Mucosa of descending colon (tissue), 3 donors: Measurements from ENCODE around the gene ABHD17C. TPM values are rescaled to one million over a fixed set of nuclear protein-coding genes. Genes with fewer than 3 reads are reported as not detected.

ENCODE experiments used
- ATAC-seq: fragments of 200-7000 bp; cut with Tn5 transposase; one replicate; pipeline ENCODE4 v1.9.1; 2020; ENCODE audit warnings: mild to moderate bottlenecking, moderate library complexity
- DNase-seq, 3 donors: peaks; one replicate each; pipeline ENCODE4 v3.0.0-alpha.2; 2020
- H3K36me3 ChIP-seq: fragments of 200-600 bp; one replicate; pipeline ENCODE4 v1.8.0; 2021; ENCODE audit warnings: low read depth, mild to moderate bottlenecking
- H3K4me1 ChIP-seq: fragments of 200-600 bp; one replicate; pipeline ENCODE4 v1.8.0; 2021; ENCODE audit warnings: low read depth, mild to moderate bottlenecking
- H3K4me3 ChIP-seq: fragments of 200-600 bp; one replicate; pipeline ENCODE4 v1.8.0; 2021; ENCODE audit warnings: mild to moderate bottlenecking
- H3K9me3 ChIP-seq: fragments of 200-600 bp; one replicate; pipeline ENCODE4 v1.8.0; 2021; ENCODE audit warnings: mild to moderate bottlenecking
- CTCF ChIP-seq: fragments of 200-600 bp; IDR thresholded peaks from one replicate; pipeline ENCODE4 v1.8.0; 2022; ENCODE audit warnings: antibody characterized with exemption, mild to moderate bottlenecking
- intact Hi-C, 2 donors: fragments of 100-400 bp; cut with DNase I in 1 of 2; cut with micrococcal nuclease in 1 of 2; formaldehyde crosslinking; loops; one replicate each; pipeline versions ENCODE4 v1.11.0 to v1.11.1; 2022; cut with DNase I, micrococcal nuclease
- total RNA-seq, 3 donors: library from RNA; stranded (reverse); fragmentation: NEBNext Ultra II Directional in 2 of 3; extraction: Animal tissue kit (Norgen Biotek cat#: 25700) in 2 of 3; gene quantifications; one replicate each; pipeline versions ENCODE4 v1.2.1 to v1.2.4, GENCODE V29; 2021 to 2023
- donor health status: DM: no; HTN: no; CAD: no; lungs with moderate emphysema.
- donor health status: DM: no; HTN: no; CAD: no.
- donor health status: DM: no; HTN: yes; CAD: no.

ABHD17C gene
- total RNA-seq, 3 donors from 2014 or later: 84.4 to 192 (median 157) TPM

GRCh38 chr15:80789796-80790195 is 94.7 kb downstream of the ABHD17C start:
- no peaks in the 10 kb centered on the region for H3K36me3 ChIP-seq
- no peak for TF ChIP-seq CTCF
- no peak for DNase-seq
- intact Hi-C loops: loop anchor here in 1 of 2 donors (10.0 kb wide), 1 partner anchor 185 kb away; no protein-coding TSS in a partner anchor
- no peaks in the 10 kb centered on the region for H3K4me1 ChIP-seq
- H3K4me3 ChIP-seq: no peak overlapping the region
- ATAC-seq: no peak
- no peaks in the 10 kb centered on the region for H3K9me3 ChIP-seq

- Histone ChIP-seq H3K4me3 (no peak overlapping the region), H3K9me3 (no peaks in the 10 kb centered on the region), H3K4me1 (no peaks in the 10 kb centered on the region), H3K36me3 (no peaks in the 10 kb centered on the region)
- ATAC-seq (no peak), DNase-seq (no peak)
- no peak for TF ChIP-seq CTCF
- intact Hi-C loops: no loop called here
Measured at GRCh38 chr15:80790236-80790635, 95.1 kb downstream of the ABHD17C start.

GRCh38 chr15:80791004-80791403 is 95.9 kb downstream of the ABHD17C start:
- intact Hi-C loops: no loop called here
- Histone ChIP-seq H3K4me3 (no peak overlapping the region), H3K9me3 (no peaks in the 10 kb centered on the region), H3K36me3 (no peaks in the 10 kb centered on the region), H3K4me1 (no peaks in the 10 kb centered on the region)
- ATAC-seq: no peak
- no peak for DNase-seq
- TF ChIP-seq CTCF: no peak

GRCh38 chr15:80796407-80796806 is 101.3 kb downstream of the ABHD17C start:
- no peaks in the 10 kb centered on the region for H3K9me3 ChIP-seq
- no peaks in the 10 kb centered on the region for H3K4me1 ChIP-seq
- DNase-seq (no peak), ATAC-seq (peak; percentile 14)
- H3K36me3 ChIP-seq: no peaks in the 10 kb centered on the region
- H3K4me3 ChIP-seq: no peak overlapping the region
- intact Hi-C loops: no loop called here
- TF ChIP-seq CTCF: no peak

GRCh38 chr15:80798911-80799310 is 103.8 kb downstream of the ABHD17C start:
- TF ChIP-seq CTCF: no peak
- ATAC-seq: no peak
- no peaks in the 10 kb centered on the region for H3K36me3 ChIP-seq
- DNase-seq: no peak
- H3K4me3 ChIP-seq: no peak overlapping the region
- no peaks in the 10 kb centered on the region for H3K9me3 ChIP-seq
- H3K4me1 ChIP-seq: no peaks in the 10 kb centered on the region
- intact Hi-C loops: no loop called here

- no peak for TF ChIP-seq CTCF
- no peak overlapping the region for H3K4me3 ChIP-seq
- H3K36me3 ChIP-seq: no peaks in the 10 kb centered on the region
- DNase-seq: no peak
- intact Hi-C loops: no loop called here
- H3K4me1 ChIP-seq: no peaks in the 10 kb centered on the region
- no peaks in the 10 kb centered on the region for H3K9me3 ChIP-seq
- ATAC-seq: no peak
Measured at GRCh38 chr15:80800067-80800466, 105.0 kb downstream of the ABHD17C start.
